ENCODE measurements around the gene MCCD1.

- TF ChIP-seq POLR2AphosphoS5 (IDR thresholded peaks at IDR 0.05; ENCODE audit: borderline replicate concordance, low read depth, low read length) (no peak), EZH2 (IDR thresholded peaks at IDR 0.05) (no peak)
Measured at GRCh38 chr6:31480574-31480973, 48.2 kb upstream of the MCCD1 start.
